ENCODE results near the gene SLC41A3. TPM values are rescaled to one million over a fixed set of nuclear protein-coding genes. Genes with fewer than 3 reads are reported as not detected.

Gene SLC41A3
- total RNA-seq, 4 donors from 2014 or later: 22.7 to 41.5 (median 29.1) TPM

DNA sequence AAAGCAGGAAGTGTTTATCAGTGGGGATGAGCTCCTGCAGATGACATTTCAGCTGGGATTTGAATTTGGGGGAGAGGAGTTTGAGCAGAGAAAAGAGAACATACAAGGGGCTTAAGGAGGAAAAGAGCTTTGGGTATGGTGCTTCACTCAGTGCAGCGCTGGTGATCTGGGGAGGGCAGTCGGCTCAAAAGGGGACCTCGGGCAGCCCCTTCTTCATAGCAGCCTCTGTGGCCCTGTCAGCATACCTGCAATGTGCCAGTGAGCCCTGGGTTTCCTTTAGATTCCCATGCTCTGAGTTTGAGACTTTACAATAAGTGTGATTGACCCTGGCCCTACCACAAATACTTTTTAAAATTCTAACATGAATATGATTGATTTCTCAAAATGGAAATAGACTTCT lies 74.7 kb downstream of the SLC41A3 start:
- no peak for DNase-seq
- no peak overlapping the region for H3K27ac ChIP-seq
- in situ Hi-C loops (cut with MboI; ENCODE audit: low pct_ligation_motif_present in 1 of 4, low pct_unique_long_range_greater_than_20kb in 1 of 4, low sequenced_read_pairs in 3 of 4): no loop called here
- H3K4me3 ChIP-seq: no peak overlapping the region
- H3K36me3 ChIP-seq: no peaks in the 10 kb centered on the region
- H3K27me3 ChIP-seq: no peaks in the 10 kb centered on the region
- intact Hi-C loops (cut with DNase I; ENCODE audit: low total_unique reads): no loop called here
- no peaks in the 10 kb centered on the region for H3K9me3 ChIP-seq
- 80 to 89% methylated on average over 1 to 3 of the region's 3 CpGs for WGBS, 2 donors (ENCODE audit: low coverage in 1 of 2)
- H3K4me1 ChIP-seq: no peaks in the 10 kb centered on the region
- TF ChIP-seq POLR2AphosphoS5 (IDR thresholded peaks at IDR 0.05) (no peak), POLR2A (IDR thresholded peaks at IDR 0.05) (no peak), EP300 (IDR thresholded peaks at IDR 0.05; ENCODE audit: low read depth) (no peak)
- TF ChIP-seq, protein P1, sequence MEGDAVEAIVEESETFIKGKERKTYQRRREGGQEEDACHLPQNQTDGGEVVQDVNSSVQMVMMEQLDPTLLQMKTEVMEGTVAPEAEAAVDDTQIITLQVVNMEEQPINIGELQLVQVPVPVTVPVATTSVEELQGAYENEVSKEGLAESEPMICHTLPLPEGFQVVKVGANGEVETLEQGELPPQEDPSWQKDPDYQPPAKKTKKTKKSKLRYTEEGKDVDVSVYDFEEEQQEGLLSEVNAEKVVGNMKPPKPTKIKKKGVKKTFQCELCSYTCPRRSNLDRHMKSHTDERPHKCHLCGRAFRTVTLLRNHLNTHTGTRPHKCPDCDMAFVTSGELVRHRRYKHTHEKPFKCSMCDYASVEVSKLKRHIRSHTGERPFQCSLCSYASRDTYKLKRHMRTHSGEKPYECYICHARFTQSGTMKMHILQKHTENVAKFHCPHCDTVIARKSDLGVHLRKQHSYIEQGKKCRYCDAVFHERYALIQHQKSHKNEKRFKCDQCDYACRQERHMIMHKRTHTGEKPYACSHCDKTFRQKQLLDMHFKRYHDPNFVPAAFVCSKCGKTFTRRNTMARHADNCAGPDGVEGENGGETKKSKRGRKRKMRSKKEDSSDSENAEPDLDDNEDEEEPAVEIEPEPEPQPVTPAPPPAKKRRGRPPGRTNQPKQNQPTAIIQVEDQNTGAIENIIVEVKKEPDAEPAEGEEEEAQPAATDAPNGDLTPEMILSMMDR (IDR thresholded peaks at IDR 0.05): no peak

DNA sequence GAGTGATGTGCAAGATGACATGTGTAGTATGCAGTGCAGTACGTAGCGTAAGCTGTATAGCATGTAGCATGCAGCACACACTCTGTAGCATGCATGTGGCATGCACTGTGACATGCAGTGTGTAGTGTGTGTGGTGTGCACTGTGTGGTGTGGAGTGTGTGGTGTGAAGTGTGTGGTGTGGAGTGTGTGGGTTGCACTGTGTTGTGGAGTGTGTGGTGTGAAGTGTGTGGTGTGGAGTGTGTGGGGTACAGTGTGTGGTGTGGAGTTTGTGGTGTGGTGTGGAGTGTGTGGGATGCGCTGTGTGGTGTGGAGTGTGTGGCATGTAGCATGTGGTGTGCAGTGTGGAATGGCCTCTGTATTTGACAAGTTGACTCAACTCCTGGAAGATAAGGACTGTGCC lies 75.7 kb downstream of the SLC41A3 start:
- in situ Hi-C loops (cut with MboI; ENCODE audit: low pct_ligation_motif_present in 1 of 4, low pct_unique_long_range_greater_than_20kb in 1 of 4, low sequenced_read_pairs in 3 of 4) (no loop called here), intact Hi-C loops (cut with DNase I; ENCODE audit: low total_unique reads) (no loop called here)
- Histone ChIP-seq H3K36me3 (no peaks in the 10 kb centered on the region), H3K27ac (no peak overlapping the region), H3K9me3 (no peaks in the 10 kb centered on the region), H3K4me1 (no peaks in the 10 kb centered on the region), H3K4me3 (no peak overlapping the region), H3K27me3 (no peaks in the 10 kb centered on the region)
- no peak for DNase-seq
- 95 to 100% methylated on average over 1 to 3 of the region's 3 CpGs for WGBS, 2 donors (ENCODE audit: low coverage in 1 of 2)
- no peak for TF ChIP-seq POLR2AphosphoS5 (IDR thresholded peaks at IDR 0.05)
- TF ChIP-seq EP300 (IDR thresholded peaks at IDR 0.05; ENCODE audit: low read depth): no peak
- TF ChIP-seq POLR2A (IDR thresholded peaks at IDR 0.05): no peak
- TF ChIP-seq, protein P1 (IDR thresholded peaks at IDR 0.05): no peak

DNA sequence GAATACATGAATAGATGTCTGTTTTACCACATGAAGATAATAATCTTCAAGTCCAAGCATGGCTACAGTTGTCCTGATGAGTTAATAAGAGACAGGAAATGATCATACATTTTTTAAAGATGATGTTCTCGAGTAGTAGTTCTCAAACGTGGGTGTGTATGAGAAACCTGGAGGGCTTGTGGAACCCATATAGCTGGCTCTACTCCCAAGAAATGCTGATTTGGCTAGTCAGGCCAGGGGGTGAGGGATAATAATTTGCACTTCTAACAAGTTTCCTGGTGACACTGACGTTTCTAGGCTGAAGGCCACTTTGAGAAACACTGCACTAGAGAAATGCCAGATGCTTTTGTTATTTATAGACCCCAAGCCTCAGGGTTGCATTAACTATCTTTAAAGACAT lies 78.0 kb downstream of the SLC41A3 start:
- intact Hi-C loops (cut with DNase I; ENCODE audit: low total_unique reads): no loop called here
- Histone ChIP-seq H3K4me1 (no peaks in the 10 kb centered on the region), H3K27ac (no peak overlapping the region), H3K4me3 (no peak overlapping the region), H3K36me3 (no peaks in the 10 kb centered on the region), H3K27me3 (no peaks in the 10 kb centered on the region), H3K9me3 (no peaks in the 10 kb centered on the region)
- 50 to 73% methylated on average over 3 of the region's 3 CpGs for WGBS, 2 donors (ENCODE audit: low coverage in 1 of 2)
- in situ Hi-C loops (cut with MboI; ENCODE audit: low pct_ligation_motif_present in 1 of 4, low pct_unique_long_range_greater_than_20kb in 1 of 4, low sequenced_read_pairs in 3 of 4): no loop called here
- DNase-seq: no peak
- TF ChIP-seq EP300 (IDR thresholded peaks at IDR 0.05; ENCODE audit: low read depth): no peak
- no peak for TF ChIP-seq POLR2AphosphoS5 (IDR thresholded peaks at IDR 0.05)
- TF ChIP-seq POLR2A (IDR thresholded peaks at IDR 0.05): no peak
- TF ChIP-seq, protein P1 (IDR thresholded peaks at IDR 0.05): no peak

DNA sequence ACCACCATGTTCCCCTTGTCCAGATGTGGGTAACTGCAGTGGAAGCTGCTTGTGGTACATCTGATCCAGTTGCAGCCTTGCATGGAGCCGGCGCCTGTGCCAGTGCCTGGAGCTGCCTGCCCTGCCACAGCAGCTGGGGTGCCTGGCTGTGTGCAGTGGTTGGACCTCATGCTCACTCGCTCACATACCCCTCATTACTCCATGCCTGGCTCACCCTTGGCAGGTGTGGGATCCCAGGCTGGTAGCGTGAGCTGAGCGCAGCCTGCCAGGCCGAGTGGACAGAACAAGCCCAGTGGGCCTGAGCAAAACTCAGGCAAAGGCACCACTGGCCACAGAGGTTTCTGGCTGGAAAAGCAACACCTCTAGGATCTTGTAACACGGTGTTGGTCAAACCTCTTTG lies 79.2 kb downstream of the SLC41A3 start:
- in situ Hi-C loops (cut with MboI; ENCODE audit: low pct_ligation_motif_present in 1 of 4, low pct_unique_long_range_greater_than_20kb in 1 of 4, low sequenced_read_pairs in 3 of 4): no loop called here
- H3K4me1 ChIP-seq: no peaks in the 10 kb centered on the region
- H3K27me3 ChIP-seq: no peaks in the 10 kb centered on the region
- WGBS, 2 donors (ENCODE audit: low coverage in 1 of 2): 98 to 100% methylated on average over 1 to 7 of the region's 7 CpGs
- H3K36me3 ChIP-seq: no peaks in the 10 kb centered on the region
- TF ChIP-seq, protein P1 (IDR thresholded peaks at IDR 0.05): no peak
- TF ChIP-seq POLR2AphosphoS5 (IDR thresholded peaks at IDR 0.05) (no peak), EP300 (IDR thresholded peaks at IDR 0.05; ENCODE audit: low read depth) (no peak)
- no peak for DNase-seq
- peaks cover 0 to 3% of the 10 kb centered on the region in 2 donors for H3K9me3 ChIP-seq
- no peak overlapping the region for H3K27ac ChIP-seq
- no peak overlapping the region for H3K4me3 ChIP-seq
- intact Hi-C loops (cut with DNase I; ENCODE audit: low total_unique reads): no loop called here

Measured in transverse colon (tissue), 4 donors.